Activated CD4-positive, alpha-beta T cell treated with anti-CD3 and anti-CD28 coated beads, Interleukin-2, amount 50 U/mL, for 16 hours (primary cell): ENCODE data around the gene DCTN1.
"Not testable (repeated sequence)": the region's sequence is repeated elsewhere in the genome, so short reads cannot be mapped to it uniquely, and the experiment has no call there.

Source experiments
- DNase-seq: peaks from one replicate; pipeline ENCODE4 v3.0.0-alpha.2; 2020

The DCTN1 gene

DNA sequence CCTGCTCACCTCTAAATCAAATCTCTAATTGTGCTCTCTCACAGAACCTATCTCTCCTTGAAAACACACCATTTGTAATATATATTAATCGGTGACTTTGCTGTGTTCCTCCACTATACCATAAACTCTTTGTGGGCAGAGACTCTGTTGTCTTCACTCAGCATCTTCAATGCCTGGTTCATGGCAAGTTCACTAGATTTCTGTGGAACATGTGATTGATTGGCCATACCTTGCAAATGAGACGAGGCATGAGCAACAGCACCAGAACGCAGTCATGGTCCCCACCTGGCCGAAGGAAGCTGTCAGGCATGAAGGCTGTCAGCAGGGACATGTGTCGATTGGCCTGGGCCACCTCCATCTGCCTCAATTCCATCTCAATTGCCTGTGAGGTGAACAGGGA is 11.6 kb downstream of the DCTN1 start:
- DNase-seq: no peak

- no peak for DNase-seq
These were observed 12.3 kb downstream of the DCTN1 start for GRCh38 chr2:74367789-74368188.

DNA sequence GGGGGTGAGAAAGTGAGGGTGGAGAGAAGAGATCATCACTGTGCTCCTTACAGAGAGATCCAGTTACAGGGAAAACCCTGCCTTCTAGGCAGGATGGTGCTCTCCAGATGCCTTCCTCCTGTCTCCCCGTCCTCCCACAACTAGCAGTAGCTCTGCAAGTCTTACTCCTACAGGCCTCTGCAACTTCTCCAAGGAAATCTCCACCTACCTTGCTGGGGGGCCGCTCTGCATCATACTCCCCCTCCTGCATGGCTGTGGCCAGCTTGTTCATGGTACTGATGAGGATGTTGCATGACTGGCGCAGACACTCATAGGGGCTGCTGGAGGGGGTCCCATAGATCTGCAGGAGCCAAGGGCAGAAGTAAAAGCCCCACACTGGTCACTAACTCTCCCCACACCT is 14.1 kb downstream of the DCTN1 start:
- DNase-seq: no peak

DNA sequence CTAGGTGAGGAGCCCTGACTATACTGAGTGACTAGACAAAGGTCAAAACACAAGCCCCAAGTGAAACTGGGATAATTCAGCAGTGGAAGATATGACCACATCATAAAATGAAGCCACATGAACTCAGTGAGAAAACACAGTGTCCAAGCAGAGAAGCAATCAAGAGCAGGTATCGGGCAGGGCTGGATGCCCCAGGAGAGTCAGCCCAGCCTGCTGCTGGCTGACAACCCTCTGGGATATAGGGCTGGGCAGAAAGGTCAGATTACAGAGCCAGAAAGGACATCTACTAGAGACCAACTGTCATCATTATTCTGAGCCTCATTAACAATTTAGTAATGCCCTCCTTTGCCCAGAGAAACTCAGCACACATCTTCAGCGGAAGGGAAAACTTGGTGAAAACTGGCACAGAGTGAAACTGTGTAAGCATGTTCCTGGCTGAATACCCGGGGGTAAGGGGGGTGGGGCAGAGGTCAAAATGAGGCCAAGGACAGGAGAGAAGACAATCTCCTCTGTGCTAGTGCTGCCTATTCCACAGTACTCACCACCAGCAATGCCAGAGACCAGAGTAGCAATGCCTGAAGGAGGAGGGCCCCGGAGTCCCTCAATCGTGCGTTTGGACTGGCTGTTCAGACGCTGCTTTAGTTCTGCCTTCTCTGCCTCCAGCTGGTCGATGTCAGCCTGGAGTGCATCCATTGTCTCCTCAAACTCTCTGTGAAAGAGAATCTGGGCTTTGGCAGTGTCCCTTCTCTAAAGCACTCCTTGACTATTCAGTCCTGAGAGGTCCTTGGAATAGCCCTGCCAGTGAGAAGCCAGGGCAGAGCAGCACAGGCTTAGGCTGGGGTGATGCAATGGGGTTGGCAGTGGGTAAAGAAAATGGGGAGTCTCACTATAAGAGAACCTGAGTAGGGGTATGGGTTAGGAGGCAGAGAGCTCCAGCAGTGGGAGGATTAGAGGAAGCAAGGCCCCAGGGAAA is 15.3 kb downstream of the DCTN1 start:
- DNase-seq: no peak

DNA sequence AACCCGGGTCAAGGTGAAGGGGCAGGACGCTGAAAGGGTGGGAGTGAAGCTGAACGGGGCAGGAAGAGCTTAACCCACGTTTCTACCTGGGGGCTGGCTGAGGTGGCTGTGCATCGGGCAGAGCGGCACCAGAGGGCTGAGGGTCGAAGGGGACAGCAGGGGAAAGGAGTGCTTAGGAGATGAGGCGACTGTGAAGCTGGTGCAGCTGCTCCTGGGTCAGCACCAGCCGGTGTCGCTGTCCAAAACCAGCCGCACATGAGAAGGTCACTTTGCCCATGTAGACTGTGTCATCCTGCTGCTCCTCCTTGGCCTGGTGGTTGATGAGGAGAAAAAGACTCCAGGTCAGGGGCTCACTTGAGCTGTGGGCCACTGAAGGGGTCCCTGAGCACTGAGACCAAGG is 18.8 kb downstream of the DCTN1 start:
- no peak for DNase-seq

- no peak for DNase-seq
These were observed 22.5 kb downstream of the DCTN1 start for GRCh38 chr2:74357627-74358026.

GRCh38 chr2:74349889-74350288 is 30.2 kb downstream of the DCTN1 start:
- DNase-seq: no peak

GRCh38 chr2:74347742-74348141 is 32.4 kb downstream of the DCTN1 start:
- no peak for DNase-seq

- DNase-seq: no peak
These were observed 32.8 kb downstream of the DCTN1 start for GRCh38 chr2:74347303-74347702.

- no peak for DNase-seq
These were observed 34.7 kb downstream of the DCTN1 start for GRCh38 chr2:74345272-74345943.

DNA sequence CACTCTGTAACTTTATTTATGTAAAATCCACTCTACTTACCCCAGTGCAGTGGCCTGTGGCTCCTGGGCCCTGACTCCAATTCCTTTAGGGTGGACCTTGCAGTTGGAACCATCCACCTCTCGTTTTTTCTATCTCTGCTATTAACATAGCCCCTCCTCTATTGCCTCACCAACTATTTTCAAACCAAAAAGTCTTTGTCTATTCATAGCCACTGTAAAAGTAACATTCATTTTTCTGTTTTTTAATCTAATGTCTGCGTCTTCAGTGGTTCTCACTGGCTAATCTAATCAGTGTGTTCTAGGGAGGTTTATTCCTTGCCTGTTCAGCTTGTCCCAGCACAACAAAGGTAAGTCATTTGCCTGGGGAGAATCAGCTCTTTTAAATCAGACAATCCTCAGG is 36.8 kb downstream of the DCTN1 start, which contains the start of gene SLC4A5:
Gene SLC4A5, minus strand, starts transcription at position 101 of the 400 bp plus-strand sequence. CDS start 28,393 bp downstream, outside the sequence.
- DNase-seq: no peak

- not testable (repeated sequence) for DNase-seq
These were observed 43.9 kb downstream of the DCTN1 start for GRCh38 chr2:74336227-74336626.

DNA sequence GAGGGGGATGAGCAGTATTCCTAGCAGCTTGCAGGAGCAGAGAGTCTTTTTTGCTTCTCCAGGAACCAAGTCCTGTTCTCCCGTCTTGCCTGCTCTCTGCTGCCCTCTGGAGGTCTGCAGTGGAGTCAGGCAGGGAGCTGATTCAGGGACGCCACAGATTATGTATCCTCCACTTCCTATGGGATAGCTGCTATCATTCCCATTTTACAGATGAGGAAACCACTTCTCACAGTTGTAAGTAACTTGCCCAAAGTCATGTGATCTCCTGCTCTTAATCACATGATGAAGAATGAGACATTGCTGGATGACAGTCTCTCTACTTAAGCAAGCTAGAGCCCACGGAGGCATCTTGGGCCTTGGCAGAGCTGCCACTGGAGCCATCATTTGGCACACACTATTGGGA is 45.2 kb downstream of the DCTN1 start:
- peak; percentile 69 for DNase-seq

GRCh38 chr2:74333896-74334586 is 46.1 kb downstream of the DCTN1 start:
- no peak for DNase-seq

- peak; percentile 18 for DNase-seq
These were observed 46.9 kb downstream of the DCTN1 start for GRCh38 chr2:74333175-74333574.

DNA sequence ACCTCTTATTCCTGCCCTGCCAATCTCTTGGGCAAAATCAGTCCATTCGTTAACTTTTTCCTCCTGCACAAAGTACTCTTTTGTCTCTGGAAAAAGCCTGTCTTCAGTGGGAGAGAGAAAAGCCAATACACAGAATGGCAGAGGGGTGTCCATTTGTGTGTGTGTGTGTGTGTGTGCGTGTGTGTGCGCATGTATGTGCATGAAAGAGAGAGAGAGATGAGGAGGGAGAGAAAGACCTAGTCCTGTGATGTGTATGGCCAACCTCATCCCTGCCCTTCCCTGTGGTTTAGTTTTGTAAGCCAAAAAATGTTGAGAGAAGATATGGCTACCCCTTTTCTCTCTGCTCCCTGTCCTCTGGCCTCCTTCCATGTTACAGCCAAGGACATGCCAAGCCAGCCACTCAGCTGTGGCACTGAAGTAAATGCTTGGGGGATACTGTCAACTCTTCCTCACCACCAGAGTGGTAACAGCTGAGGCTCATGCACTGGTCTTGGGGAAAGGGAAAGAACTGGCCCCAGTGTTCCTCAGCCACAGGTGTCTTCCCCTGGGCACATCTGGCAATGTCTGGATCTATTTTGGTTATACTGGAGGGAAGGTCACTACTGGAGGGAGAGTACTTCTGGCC is 47.4 kb downstream of the DCTN1 start:
- DNase-seq: no peak

GRCh38 chr2:74328573-74328972 is 51.5 kb downstream of the DCTN1 start:
- no peak for DNase-seq

DNA sequence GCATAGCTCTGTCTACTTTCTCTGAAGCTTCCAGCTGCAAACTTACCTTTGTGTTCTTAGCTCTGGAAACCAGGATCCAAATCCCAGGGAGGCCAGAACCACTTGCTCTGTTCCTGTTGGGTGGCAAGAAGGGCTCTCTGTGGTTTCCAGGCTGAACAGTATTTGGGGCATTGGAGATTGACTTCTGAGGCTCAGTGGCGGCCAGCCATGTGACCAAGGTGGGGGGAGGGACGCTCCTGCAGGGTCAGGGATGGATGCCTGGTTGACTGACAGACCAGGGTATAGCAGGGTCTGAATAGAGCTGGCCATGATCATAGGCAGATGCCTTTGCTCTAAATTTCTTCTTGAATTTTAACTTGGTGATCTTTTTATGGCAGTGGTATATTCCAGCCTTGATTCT is 52.0 kb downstream of the DCTN1 start:
- no peak for DNase-seq

GRCh38 chr2:74327627-74328026 is 52.5 kb downstream of the DCTN1 start:
- no peak for DNase-seq

DNA sequence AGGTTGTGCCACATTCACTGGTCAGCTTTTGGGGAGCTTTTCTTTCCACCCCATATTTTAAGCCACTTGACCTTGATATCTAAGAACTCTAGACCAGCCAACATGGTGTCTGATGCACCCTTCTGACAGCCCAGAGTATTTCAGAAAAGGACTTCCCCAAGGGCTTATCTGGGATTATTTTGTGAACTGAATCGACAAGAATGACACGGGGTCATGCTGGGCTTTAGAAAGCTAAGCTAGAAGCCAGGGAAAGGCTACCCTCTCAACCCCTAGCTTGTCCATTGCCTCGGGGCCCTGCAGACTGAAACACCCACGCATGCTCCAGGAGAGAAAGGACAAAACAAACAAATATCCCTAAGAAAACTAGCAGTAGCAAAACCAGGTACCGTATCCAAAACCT is 52.9 kb downstream of the DCTN1 start:
- DNase-seq: no peak

DNA sequence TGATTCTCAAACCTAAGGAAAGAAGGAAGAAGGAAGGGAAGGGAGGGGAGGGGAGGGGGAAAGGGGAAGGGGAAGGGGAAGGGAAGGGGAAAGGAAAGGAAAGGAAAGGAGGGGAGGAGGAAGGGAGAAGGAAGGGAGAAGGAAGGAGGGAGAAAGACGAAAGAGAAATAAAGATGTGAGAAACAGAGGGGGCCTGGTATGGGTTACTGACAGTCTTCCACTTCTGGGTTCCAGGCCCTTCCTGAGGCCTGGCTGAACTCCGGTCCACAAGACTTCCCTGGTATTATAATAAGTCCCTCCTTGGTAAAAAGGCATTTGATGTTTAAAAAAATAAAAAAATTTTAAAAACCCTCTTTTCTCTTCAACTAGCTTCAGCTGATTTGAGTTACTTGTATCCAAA is 54.3 kb downstream of the DCTN1 start:
- DNase-seq: no peak

GRCh38 chr2:74321737-74322136 is 58.4 kb downstream of the DCTN1 start:
- DNase-seq: no peak

DNA sequence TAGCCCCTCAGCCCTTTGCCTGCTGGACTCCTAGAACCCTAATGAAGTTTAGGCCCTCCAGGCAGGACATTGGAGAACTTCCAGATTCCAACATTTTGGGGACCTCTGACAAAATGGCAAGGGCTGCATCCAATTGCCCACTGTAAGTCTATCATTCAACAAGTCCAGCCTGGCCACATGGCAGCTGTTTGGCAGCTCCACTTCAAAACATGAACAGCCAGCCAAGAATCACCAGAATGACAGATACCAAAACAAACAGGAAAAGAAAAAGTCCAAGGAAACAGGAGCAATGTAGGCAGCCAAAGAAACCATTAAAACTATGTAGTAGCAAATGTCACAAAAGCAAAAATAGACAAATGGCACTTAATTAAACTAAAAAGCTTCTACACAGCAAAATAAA is 62.4 kb downstream of the DCTN1 start:
- DNase-seq: no peak
